Heart left ventricle (tissue), 16 donors: ENCODE measurements around the gene AGPAT1. TPM values are rescaled to one million over a fixed set of nuclear protein-coding genes. Genes with fewer than 3 reads are reported as not detected.
A peak's percentile ranks its signal among the peaks of the same experiment; 100 is the strongest.
"Not testable (repeated sequence)": the region's sequence is repeated elsewhere in the genome, so short reads cannot be mapped to it uniquely, and the experiment has no call there.

Source experiments
- ATAC-seq, 4 donors: fragments of 200-7000 bp; cut with Tn5 transposase; one replicate each; pipeline ENCODE4 v1.9.1; 2020 to 2022; ENCODE audit warnings: moderate library complexity in 4 of 4, mild to moderate bottlenecking in 3 of 4, moderate number of reproducible peaks in 1 of 4
- DNase-seq, 5 donors: peaks; one replicate each; pipeline ENCODE4 v3.0.0-alpha.2; 2020
- H3K27ac ChIP-seq, 12 donors: fragments of 200-600 bp; sonication (generic) in 4 of 12; one replicate each; pipeline versions ENCODE4 v1.5.0 to v1.8.0; 2016 to 2022; ENCODE audit warnings: mild to moderate bottlenecking in 2 of 12
- H3K27me3 ChIP-seq, 9 donors: fragments of 200-600 bp; sonication (generic) in 2 of 9; one replicate each; pipeline versions ENCODE4 v1.5.1 to v1.8.0; 2016 to 2022; ENCODE audit warnings: mild to moderate bottlenecking in 3 of 9
- H3K36me3 ChIP-seq, 9 donors: fragments of 200-600 bp; sonication (generic) in 2 of 9; one replicate each; pipeline versions ENCODE4 v1.5.0 to v1.8.0; 2018 to 2022; ENCODE audit warnings: mild to moderate bottlenecking in 2 of 9
- H3K4me1 ChIP-seq, 12 donors: fragments of 200-600 bp; sonication (generic) in 4 of 12; one replicate each; pipeline versions ENCODE4 v1.5.0 to v1.8.0; 2016 to 2022; ENCODE audit warnings: mild to moderate bottlenecking in 3 of 12
- H3K4me3 ChIP-seq, 12 donors: fragments of 200-600 bp; sonication (generic) in 4 of 12; one replicate each; pipeline versions ENCODE4 v1.5.0 to v1.8.0; 2017 to 2022; ENCODE audit warnings: mild to moderate bottlenecking in 9 of 12, moderate library complexity in 4 of 12
- H3K9me3 ChIP-seq, 12 donors: fragments of 200-600 bp; sonication (generic) in 4 of 12; one replicate each; pipeline versions ENCODE4 v1.5.0 to v1.8.0; 2016 to 2022; ENCODE audit warnings: mild to moderate bottlenecking in 1 of 12
- POLR2A ChIP-seq, 2 donors: fragments of 450-650 bp; IDR thresholded peaks; one replicate each; pipeline ENCODE4 v1.6.1; 2017; ENCODE audit warnings: antibody characterized with exemption in 2 of 2, mild to moderate bottlenecking in 2 of 2, moderate library complexity in 2 of 2
- WGBS, 4 donors: extraction: QIAGEN DNeasy Blood & Tissue Kit in 2 of 4; methylation state at CpG; one replicate each; pipeline versions ENCODE4 v1.1.5 to v1.1.7; 2013 to 2018; 5-methylcytosine and 5-hydroxymethylcytosine counted together
- intact Hi-C, 10 donors: fragments of 100-400 bp; cut with DNase I; formaldehyde crosslinking; loops; one replicate each; pipeline versions ENCODE4 v1.11.1 to v1.14.2; 2022
- polyA plus RNA-seq, 2 donors: library from polyadenylated mRNA; stranded (reverse); fragments of 200-250 nt; gene quantifications; one replicate each; pipeline ENCODE4 v1.2.3, GENCODE V29; 2013
- total RNA-seq, 9 donors: library from RNA; depleted of rRNA in 2 of 9; stranded (reverse); fragments of >200 nt in 2 of 9; fragmentation: NEBNext Ultra II Directional in 3 of 9; extraction: Animal tissue kit (Norgen Biotek cat#: 25700) in 3 of 9; gene quantifications; one replicate each; pipeline versions ENCODE4 v1.1.0 to v1.2.4, GENCODE V29; 2016 to 2023
- TF ChIP-seq, protein P1 (sequence below), 12 donors: fragments of 200-600 bp; sonication (generic) in 4 of 12; IDR thresholded peaks; one replicate each; pipeline versions ENCODE4 v1.5.0 to v1.8.0; 2018 to 2022; ENCODE audit warnings: antibody characterized with exemption in 12 of 12, mild to moderate bottlenecking in 5 of 12
- donor health status: ischemic (EF 13 %, LVEDD 7.1; RV severe dilation, severe dysfunction).
- donor health status: healthy with polysubstance abuse.
- donor health status: DM: no; HTN: yes; CAD: no.
- donor health status: DM: no; HTN: no; CAD: no.
- donor health status: ischemic (EF 25% LVEDD 6.9; RV normal size, moderate dysfunction).
- donor health status: ischemic (EF 25% LVEDD 5.7; RV mildly dilated, moderate dysfunction).
- donor health status: healthy.
- donor health status: DM: yes; HTN: yes; CAD: no.
- donor health status: ischemic (EF 35%, LVEDD 5.7; RV mildly dilated, moderate dysfunction).
- donor health status: nonischemic (EF 11% LVEDD 7.7; RV severe dilation, severe dysfunction).
- donor health status: DM: yes; HTN: yes; CAD: no.
- donor health status: PGD.
- donor health status: ischemic (EF 29% LVEDD 5.4; RV normal size, mild dysfunction).
- donor health status: nonischemic (EF 23%, LVEDD 6.1; RV moderate dilation, normal function).

AGPAT1 gene
- total and polyA plus RNA-seq, 11 donors, result 43.5 to 79.1 (median 51.0) TPM

DNA sequence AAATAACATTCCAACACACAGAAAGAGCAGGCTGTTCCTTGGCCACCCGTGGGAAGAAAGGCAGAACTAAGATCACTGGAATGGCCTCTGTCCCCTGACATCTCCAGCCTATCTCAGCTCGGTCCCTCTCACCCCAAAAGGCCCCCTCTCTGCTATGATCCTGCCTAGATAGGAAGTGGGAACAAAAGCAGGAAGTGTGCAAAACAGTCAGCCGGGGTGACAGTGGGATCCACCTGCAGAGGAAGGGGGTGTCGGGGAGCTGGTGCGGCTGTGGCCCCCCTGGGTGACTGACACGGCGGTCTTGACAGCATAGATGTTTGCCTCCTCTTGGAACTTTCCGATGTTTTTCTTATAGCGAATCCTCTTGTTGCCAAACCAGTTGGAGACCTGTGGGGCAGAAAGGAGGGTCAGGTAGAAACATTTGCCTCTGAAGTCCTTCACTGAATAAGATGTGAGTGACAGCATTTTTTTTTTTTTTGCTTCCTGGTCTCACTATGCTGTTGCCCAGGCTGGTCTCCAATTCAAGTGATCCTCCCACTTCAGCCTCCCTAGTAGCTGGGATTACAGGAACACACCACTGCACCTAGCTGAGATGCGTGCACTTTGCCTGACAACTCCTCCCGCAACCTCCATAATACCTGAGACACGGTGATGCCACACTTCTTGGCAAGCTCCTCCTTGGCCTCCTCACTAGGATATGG is 11.3 kb upstream of the AGPAT1 start:
- Histone ChIP-seq H3K27ac (peak overlapping the region in 11 of 12 donors; percentile 4 to 100 (median 94)), H3K4me1 (peaks cover 4 to 83% (median 59%) of the 10 kb centered on the region in 12 donors), H3K9me3 (no peaks in the 10 kb centered on the region), H3K27me3 (no peaks in the 10 kb centered on the region), H3K36me3 (peaks cover 0 to 47% (median 32%) of the 10 kb centered on the region in 9 donors), H3K4me3 (peak overlapping the region in 2 of 12 donors; percentile 87 to 93)
- DNase-seq, result no peak
- no peak for ATAC-seq
- TF ChIP-seq, protein P1, sequence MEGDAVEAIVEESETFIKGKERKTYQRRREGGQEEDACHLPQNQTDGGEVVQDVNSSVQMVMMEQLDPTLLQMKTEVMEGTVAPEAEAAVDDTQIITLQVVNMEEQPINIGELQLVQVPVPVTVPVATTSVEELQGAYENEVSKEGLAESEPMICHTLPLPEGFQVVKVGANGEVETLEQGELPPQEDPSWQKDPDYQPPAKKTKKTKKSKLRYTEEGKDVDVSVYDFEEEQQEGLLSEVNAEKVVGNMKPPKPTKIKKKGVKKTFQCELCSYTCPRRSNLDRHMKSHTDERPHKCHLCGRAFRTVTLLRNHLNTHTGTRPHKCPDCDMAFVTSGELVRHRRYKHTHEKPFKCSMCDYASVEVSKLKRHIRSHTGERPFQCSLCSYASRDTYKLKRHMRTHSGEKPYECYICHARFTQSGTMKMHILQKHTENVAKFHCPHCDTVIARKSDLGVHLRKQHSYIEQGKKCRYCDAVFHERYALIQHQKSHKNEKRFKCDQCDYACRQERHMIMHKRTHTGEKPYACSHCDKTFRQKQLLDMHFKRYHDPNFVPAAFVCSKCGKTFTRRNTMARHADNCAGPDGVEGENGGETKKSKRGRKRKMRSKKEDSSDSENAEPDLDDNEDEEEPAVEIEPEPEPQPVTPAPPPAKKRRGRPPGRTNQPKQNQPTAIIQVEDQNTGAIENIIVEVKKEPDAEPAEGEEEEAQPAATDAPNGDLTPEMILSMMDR (IDR thresholded peaks at IDR 0.05), result no peak
- TF ChIP-seq POLR2A (IDR thresholded peaks at IDR 0.05), result no peak
- intact Hi-C loops, result no loop called here
- WGBS, 4 donors, result 59 to 68% (median 62%) methylated on average over 12 of the region's 12 CpGs

DNA sequence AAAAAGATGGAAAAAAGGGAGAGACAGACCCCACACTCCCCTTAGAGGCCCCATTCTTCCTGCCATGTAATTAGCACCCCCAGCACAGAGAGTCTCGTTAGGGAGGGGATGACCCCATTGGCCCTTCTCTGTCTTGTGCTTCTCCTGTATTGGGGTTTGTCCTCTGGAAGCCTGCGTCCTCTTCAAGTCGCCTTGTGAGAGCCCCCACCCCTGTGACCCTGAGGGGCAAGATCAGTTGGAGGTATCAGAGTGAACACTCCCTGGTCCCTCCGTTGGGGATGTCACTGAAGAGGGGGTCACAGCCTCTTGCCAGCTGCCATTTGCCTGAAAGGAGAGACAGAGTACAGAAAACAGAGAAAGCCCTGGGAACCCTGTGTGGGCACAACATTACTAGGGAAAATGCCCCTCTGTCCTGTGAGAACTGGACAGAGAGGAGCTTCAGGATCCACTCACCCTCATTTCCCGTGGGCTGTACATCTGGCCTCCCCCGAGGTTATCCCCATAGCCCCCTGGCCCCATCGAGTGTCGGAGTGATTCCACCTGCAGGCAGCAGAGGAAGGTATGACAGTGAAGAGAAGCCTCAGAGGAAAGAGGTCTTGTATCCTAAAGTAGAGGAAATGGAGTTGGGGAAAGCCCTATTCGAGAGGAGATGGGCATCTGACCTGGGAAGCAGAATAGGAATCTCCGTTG is 10.4 kb upstream of the AGPAT1 start:
- ATAC-seq, DNase-seq, H3K4me3 ChIP-seq, intact Hi-C loops, H3K9me3 ChIP-seq, H3K27me3 ChIP-seq: not testable (repeated sequence)
- Histone ChIP-seq H3K36me3 (peaks cover 0 to 56% (median 37%) of the 10 kb centered on the region in 9 donors), H3K4me1 (peaks cover 4 to 85% (median 61%) of the 10 kb centered on the region in 12 donors), H3K27ac (peak overlapping the region in 11 of 12 donors; percentile 41 to 100 (median 84))
- WGBS, 4 donors, result 59 to 64% (median 62%) methylated on average over 10 of the region's 10 CpGs

DNA sequence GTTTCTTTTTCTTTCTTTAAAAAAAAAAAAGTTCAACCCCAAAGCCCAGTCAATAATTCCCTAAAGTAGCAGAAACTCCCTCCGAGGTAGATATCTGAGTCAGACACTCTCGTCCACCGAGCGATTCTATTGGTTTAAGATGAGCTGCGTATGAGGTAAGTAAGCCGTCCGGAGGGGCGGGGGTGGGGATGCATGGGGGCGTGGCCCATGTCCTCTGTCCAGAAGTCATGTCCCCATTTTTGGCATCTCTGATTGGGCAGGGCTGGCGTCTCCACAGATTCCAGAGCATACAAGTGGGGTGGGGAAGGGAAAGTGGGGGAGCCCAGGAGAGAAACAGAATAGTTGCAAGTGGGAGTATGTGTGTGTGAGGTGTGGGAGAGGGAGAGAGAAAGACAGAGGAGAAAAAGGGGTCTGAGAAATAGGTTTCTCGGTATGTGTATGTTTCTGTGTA is 9.8 kb upstream of the AGPAT1 start:
- Histone ChIP-seq H3K27ac (peak overlapping the region in 11 of 12 donors; percentile 41 to 100 (median 84)), H3K4me1 (peaks cover 4 to 79% (median 61%) of the 10 kb centered on the region in 12 donors), H3K36me3 (peaks cover 0 to 62% (median 43%) of the 10 kb centered on the region in 9 donors)
- H3K9me3 ChIP-seq, H3K27me3 ChIP-seq, intact Hi-C loops, H3K4me3 ChIP-seq: not testable (repeated sequence)
- DNase-seq, result peak; percentile 77 to 89 (median 88)
- peak; percentile 57 to 73 (median 67) for ATAC-seq
- WGBS, 4 donors, result 10 to 21% (median 18%) methylated on average over 11 of the region's 11 CpGs

DNA sequence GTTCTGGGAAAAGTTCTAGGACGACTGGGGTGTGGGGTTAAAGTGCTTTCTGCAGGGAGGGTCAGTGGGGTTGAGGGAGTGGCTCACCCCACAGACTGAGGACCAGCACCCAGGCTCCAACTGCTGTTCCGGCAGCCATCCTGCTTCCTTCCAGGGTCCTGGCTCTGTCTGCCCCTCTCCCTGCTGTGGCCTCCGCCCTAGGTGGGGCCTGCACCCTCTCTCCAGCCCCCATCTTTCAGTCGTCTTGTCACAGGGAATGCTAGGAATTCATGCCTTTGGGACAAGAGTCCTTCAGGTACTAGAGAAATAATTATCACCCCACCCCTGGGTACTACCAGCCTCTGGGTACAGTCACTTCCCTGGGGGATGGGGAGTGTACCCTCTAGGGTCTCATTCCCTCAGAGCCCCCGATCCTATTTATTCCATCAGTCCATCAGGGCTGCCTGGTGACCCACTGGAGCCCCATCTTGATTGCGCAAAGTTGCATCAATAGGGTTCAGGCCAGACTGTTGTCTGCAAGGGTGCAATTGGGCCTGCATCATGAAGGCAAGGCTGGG is 8.3 kb upstream of the AGPAT1 start, which contains the start of gene AGER:
Gene AGER (minus strand): TSS at position 170 of the 557 bp plus-strand sequence. CDS start 31 bp downstream, at position 139.
- Histone ChIP-seq H3K27me3 (no peaks in the 10 kb centered on the region), H3K4me1 (peaks cover 8 to 83% (median 69%) of the 10 kb centered on the region in 12 donors), H3K36me3 (peaks cover 0 to 65% (median 55%) of the 10 kb centered on the region in 9 donors), H3K4me3 (no peak within 1 kb of the TSS), H3K9me3 (no peaks in the 10 kb centered on the region), H3K27ac (peak within 1 kb of the TSS in 11 of 12 donors; percentile 68 to 100 (median 80))
- intact Hi-C loops, result no loop called here
- TF ChIP-seq, protein P1 (IDR thresholded peaks at IDR 0.05), result no peak
- peak in 1 of 2 donors; percentile 10 for TF ChIP-seq POLR2A (IDR thresholded peaks at IDR 0.05)
- ATAC-seq (no peak), DNase-seq (no peak)
- 62 to 69% (median 66%) methylated on average over 6 of the region's 6 CpGs for WGBS, 4 donors
